Fibroblast of lung (primary cell): ENCODE results near the gene RABL2A. TPM values are rescaled to one million over a fixed set of nuclear protein-coding genes. Genes with fewer than 3 reads are reported as not detected.
"Not testable (repeated sequence)": the region's sequence is repeated elsewhere in the genome, so short reads cannot be mapped to it uniquely, and the experiment has no call there.

Experiments used
- DNase-seq, 2 donors: peaks; one replicate each; pipeline versions ENCODE4 v3.0.0 to v3.0.0-alpha.2; 2010; ENCODE audit warnings: low read depth in 2 of 2
- H2AFZ ChIP-seq: 2 replicates; pipeline ENCODE4 v1.5.1; 2012; ENCODE audit warnings: low read length, control low read depth, inconsistent platforms
- H3K27ac ChIP-seq: 2 replicates; pipeline ENCODE4 v1.5.1; 2011; ENCODE audit warnings: low read length, control low read depth; ENCODE audit not compliant: insufficient read depth
- H3K27me3 ChIP-seq: 2 replicates; pipeline ENCODE4 v1.5.1; 2011; ENCODE audit warnings: mild to moderate bottlenecking, low read length; ENCODE audit not compliant: control insufficient read depth, insufficient read depth
- H3K36me3 ChIP-seq: 2 replicates; pipeline ENCODE4 v1.5.1; 2011; ENCODE audit warnings: low read length; ENCODE audit not compliant: control insufficient read depth, insufficient read depth
- H3K4me1 ChIP-seq: 2 replicates; pipeline ENCODE4 v1.5.1; 2011; ENCODE audit warnings: low read length; ENCODE audit not compliant: control insufficient read depth, insufficient read depth; ENCODE audit errors: extremely low read depth
- H3K4me2 ChIP-seq: 2 replicates; pipeline ENCODE4 v1.5.1; 2011; ENCODE audit warnings: low read length, control low read depth; ENCODE audit not compliant: insufficient read depth; ENCODE audit errors: extremely low read depth
- H3K4me3 ChIP-seq, 4 experiments: fragments of 200-600 bp in 1 of 4; sonication (generic) in 1 of 4; replicated peaks in 1 of 4; 2 replicates each; pipeline ENCODE4 v1.5.1; 2011 to 2016; ENCODE audit warnings: low read length in 4 of 4, low read depth in 3 of 4, mild to moderate bottlenecking in 3 of 4, control low read depth in 2 of 4, inconsistent platforms in 1 of 4, mixed read lengths in 1 of 4; ENCODE audit not compliant: insufficient read depth in 1 of 4; ENCODE audit errors: control extremely low read depth in 1 of 4
- H3K79me2 ChIP-seq: 2 replicates; pipeline ENCODE4 v1.5.1; 2012; ENCODE audit warnings: mild to moderate bottlenecking, low read length, inconsistent platforms; ENCODE audit not compliant: control insufficient read depth, insufficient read depth
- H3K9ac ChIP-seq: 2 replicates; pipeline ENCODE4 v1.5.1; 2011; ENCODE audit warnings: mild to moderate bottlenecking, low read length, control low read depth; ENCODE audit not compliant: insufficient read depth
- H3K9me3 ChIP-seq: 2 replicates; pipeline ENCODE4 v1.5.1; 2012; ENCODE audit warnings: low read depth, low read length; ENCODE audit not compliant: control insufficient read depth, insufficient read depth
- H4K20me1 ChIP-seq: 2 replicates; pipeline ENCODE4 v1.5.1; 2011; ENCODE audit warnings: low read length; ENCODE audit not compliant: control insufficient read depth, insufficient read depth; ENCODE audit errors: extremely low read depth
- polyA plus RNA-seq, 2 donors: library from polyadenylated mRNA; depleted of rRNA in 1 of 2; stranded (reverse) in 1 of 2; unstranded in 1 of 2; fragments of >200 nt; gene quantifications; 2 replicates each; pipeline ENCODE4 v1.2.1, GENCODE V29; 2011 to 2012; ENCODE audit warnings: missing spikeins in 1 of 2
- total RNA-seq: library from RNA; depleted of rRNA; stranded (reverse); fragments of >200 nt; gene quantifications from 2 replicates; pipeline ENCODE4 v1.2.1, GENCODE V29; 2014

RABL2A gene
- total and polyA plus RNA-seq, 2 donors (not counting 1 experiment from before 2014, with no cell fraction given): 7.4 to 11.7 TPM

GRCh38 chr2:113609822-113610221, 17.2 kb upstream of the RABL2A start:
- H3K27me3 ChIP-seq, H2AFZ ChIP-seq, H3K9me3 ChIP-seq, DNase-seq, H4K20me1 ChIP-seq, H3K4me3 ChIP-seq, H3K27ac ChIP-seq, H3K79me2 ChIP-seq, H3K4me2 ChIP-seq, H3K4me1 ChIP-seq, H3K36me3 ChIP-seq, H3K9ac ChIP-seq: not testable (repeated sequence)

GRCh38 chr2:113621002-113621401, 6.1 kb upstream of the RABL2A start:
- H3K4me3 ChIP-seq, H4K20me1 ChIP-seq, H3K79me2 ChIP-seq, H2AFZ ChIP-seq, H3K36me3 ChIP-seq, H3K4me2 ChIP-seq, H3K9ac ChIP-seq, H3K9me3 ChIP-seq, H3K27me3 ChIP-seq, H3K4me1 ChIP-seq, H3K27ac ChIP-seq, DNase-seq: not testable (repeated sequence)

- not testable (repeated sequence) for H3K4me2 ChIP-seq, H3K79me2 ChIP-seq, H4K20me1 ChIP-seq, DNase-seq, H2AFZ ChIP-seq, H3K4me1 ChIP-seq, H3K9me3 ChIP-seq, H3K27me3 ChIP-seq, H3K9ac ChIP-seq, H3K27ac ChIP-seq, H3K36me3 ChIP-seq
- peak overlapping the region in 1 of 4 experiments; percentile 42 for H3K4me3 ChIP-seq
Measured at GRCh38 chr2:113625906-113626305, 1.2 kb upstream of the RABL2A start.

GRCh38 chr2:113632849-113633345, 5.8 kb downstream of the RABL2A start:
- H3K4me1 ChIP-seq, H3K9me3 ChIP-seq, H3K36me3 ChIP-seq, H3K4me2 ChIP-seq, DNase-seq, H3K27ac ChIP-seq, H2AFZ ChIP-seq, H3K27me3 ChIP-seq, H3K79me2 ChIP-seq, H3K4me3 ChIP-seq, H3K9ac ChIP-seq, H4K20me1 ChIP-seq: not testable (repeated sequence)

GRCh38 chr2:113635358-113635757, 8.3 kb downstream of the RABL2A start:
- not testable (repeated sequence) for H3K9me3 ChIP-seq, H3K4me2 ChIP-seq, H3K27me3 ChIP-seq, H3K79me2 ChIP-seq, DNase-seq, H3K4me3 ChIP-seq, H3K9ac ChIP-seq, H4K20me1 ChIP-seq, H3K36me3 ChIP-seq, H3K4me1 ChIP-seq, H3K27ac ChIP-seq, H2AFZ ChIP-seq

GRCh38 chr2:113636226-113636625, 9.2 kb downstream of the RABL2A start:
- H3K79me2 ChIP-seq, H4K20me1 ChIP-seq, H3K36me3 ChIP-seq, H3K9ac ChIP-seq, DNase-seq, H3K4me1 ChIP-seq, H3K4me3 ChIP-seq, H3K27me3 ChIP-seq, H3K9me3 ChIP-seq, H3K4me2 ChIP-seq, H3K27ac ChIP-seq, H2AFZ ChIP-seq: not testable (repeated sequence)

- not testable (repeated sequence) for H3K27ac ChIP-seq, DNase-seq, H2AFZ ChIP-seq, H3K4me2 ChIP-seq, H3K9me3 ChIP-seq, H4K20me1 ChIP-seq, H3K79me2 ChIP-seq, H3K4me3 ChIP-seq, H3K9ac ChIP-seq, H3K4me1 ChIP-seq, H3K36me3 ChIP-seq, H3K27me3 ChIP-seq
Measured at GRCh38 chr2:113638084-113638483, 11.0 kb downstream of the RABL2A start.
